Subcutaneous abdominal adipose tissue (tissue), 5 donors: Measurements from ENCODE around the gene SCFD2.

Experiments used
- H3K27ac ChIP-seq: one replicate; pipeline ENCODE4 v1.7.0; 2013; ENCODE audit warnings: low read depth, mild to moderate bottlenecking, inconsistent platforms, low read length, moderate library complexity
- H3K27me3 ChIP-seq, 5 donors: one replicate each; pipeline ENCODE4 v1.7.0; 2013; ENCODE audit warnings: low read length in 5 of 5, inconsistent platforms in 1 of 5; ENCODE audit not compliant: control insufficient read depth in 5 of 5, insufficient read depth in 4 of 5
- H3K36me3 ChIP-seq, 5 donors: one replicate each; pipeline ENCODE4 v1.7.0; 2013; ENCODE audit warnings: low read length in 5 of 5; ENCODE audit not compliant: control insufficient read depth in 5 of 5, insufficient read depth in 5 of 5
- H3K4me1 ChIP-seq, 5 donors: one replicate each; pipeline ENCODE4 v1.7.0; 2013; ENCODE audit warnings: low read length in 5 of 5, mild to moderate bottlenecking in 3 of 5, moderate library complexity in 1 of 5; ENCODE audit not compliant: control insufficient read depth in 5 of 5, insufficient read depth in 5 of 5
- H3K4me3 ChIP-seq, 5 donors: one replicate each; pipeline ENCODE4 v1.7.0; 2013; ENCODE audit warnings: low read length in 5 of 5, low read depth in 1 of 5
- H3K9ac ChIP-seq, 5 donors: one replicate each; pipeline ENCODE4 v1.7.0; 2013; ENCODE audit warnings: low read length in 5 of 5, mild to moderate bottlenecking in 4 of 5, moderate library complexity in 3 of 5
- H3K9me3 ChIP-seq, 5 donors: one replicate each; pipeline ENCODE4 v1.7.0; 2013; ENCODE audit warnings: low read length in 5 of 5; ENCODE audit not compliant: control insufficient read depth in 5 of 5
- donor health status: healthy.
- donor health status: healthy.
- donor health status: healthy.
- donor health status: healthy.
- donor health status: healthy.

The SCFD2 gene

GRCh38 chr4:52991472-52991871 lies 374.4 kb downstream of the SCFD2 start:
- no peaks in the 10 kb centered on the region for H3K9me3 ChIP-seq
- no peaks in the 10 kb centered on the region for H3K27me3 ChIP-seq
- peaks cover 0 to 10% (median 1%) of the 10 kb centered on the region in 5 donors for H3K4me1 ChIP-seq
- no peak overlapping the region for H3K9ac ChIP-seq
- no peak overlapping the region for H3K27ac ChIP-seq
- no peak overlapping the region for H3K4me3 ChIP-seq
- no peaks in the 10 kb centered on the region for H3K36me3 ChIP-seq

GRCh38 chr4:52990706-52991105 lies 375.2 kb downstream of the SCFD2 start:
- Histone ChIP-seq H3K9me3 (no peaks in the 10 kb centered on the region), H3K27ac (no peak overlapping the region), H3K4me3 (no peak overlapping the region), H3K36me3 (no peaks in the 10 kb centered on the region), H3K27me3 (no peaks in the 10 kb centered on the region), H3K4me1 (peaks cover 0 to 2% (median 0%) of the 10 kb centered on the region in 5 donors), H3K9ac (no peak overlapping the region)

GRCh38 chr4:52989865-52990264 lies 376.0 kb downstream of the SCFD2 start:
- no peaks in the 10 kb centered on the region for H3K9me3 ChIP-seq
- H3K9ac ChIP-seq, result no peak overlapping the region
- H3K4me3 ChIP-seq, result no peak overlapping the region
- H3K27ac ChIP-seq, result no peak overlapping the region
- H3K36me3 ChIP-seq, result no peaks in the 10 kb centered on the region
- H3K4me1 ChIP-seq, result no peaks in the 10 kb centered on the region
- no peaks in the 10 kb centered on the region for H3K27me3 ChIP-seq

- Histone ChIP-seq H3K27ac (no peak overlapping the region), H3K4me3 (no peak overlapping the region), H3K9me3 (no peaks in the 10 kb centered on the region), H3K27me3 (no peaks in the 10 kb centered on the region), H3K9ac (no peak overlapping the region), H3K36me3 (no peaks in the 10 kb centered on the region), H3K4me1 (peaks cover 0 to 5% (median 0%) of the 10 kb centered on the region in 5 donors)
These were observed 378.3 kb downstream of the SCFD2 start for GRCh38 chr4:52987392-52988056.

- Histone ChIP-seq H3K27ac (no peak overlapping the region), H3K9me3 (no peaks in the 10 kb centered on the region), H3K27me3 (no peaks in the 10 kb centered on the region), H3K4me1 (peaks cover 0 to 5% (median 0%) of the 10 kb centered on the region in 5 donors), H3K9ac (no peak overlapping the region), H3K36me3 (no peaks in the 10 kb centered on the region), H3K4me3 (no peak overlapping the region)
These were observed 381.4 kb downstream of the SCFD2 start for GRCh38 chr4:52984462-52984881.

- Histone ChIP-seq H3K4me3 (no peak overlapping the region), H3K27ac (no peak overlapping the region), H3K4me1 (peaks cover 0 to 5% (median 0%) of the 10 kb centered on the region in 5 donors), H3K9ac (no peak overlapping the region), H3K27me3 (no peaks in the 10 kb centered on the region), H3K9me3 (no peaks in the 10 kb centered on the region), H3K36me3 (no peaks in the 10 kb centered on the region)
These were observed 382.1 kb downstream of the SCFD2 start for GRCh38 chr4:52983563-52984303.

GRCh38 chr4:52982946-52983340 lies 382.9 kb downstream of the SCFD2 start:
- Histone ChIP-seq H3K27me3 (no peaks in the 10 kb centered on the region), H3K27ac (no peak overlapping the region), H3K36me3 (no peaks in the 10 kb centered on the region), H3K9ac (no peak overlapping the region), H3K9me3 (no peaks in the 10 kb centered on the region), H3K4me3 (no peak overlapping the region), H3K4me1 (peaks cover 0 to 5% (median 0%) of the 10 kb centered on the region in 5 donors)

- H3K27ac ChIP-seq, result no peak overlapping the region
- no peaks in the 10 kb centered on the region for H3K9me3 ChIP-seq
- peaks cover 0 to 5% (median 0%) of the 10 kb centered on the region in 5 donors for H3K4me1 ChIP-seq
- no peak overlapping the region for H3K4me3 ChIP-seq
- H3K9ac ChIP-seq, result no peak overlapping the region
- no peaks in the 10 kb centered on the region for H3K27me3 ChIP-seq
- H3K36me3 ChIP-seq, result no peaks in the 10 kb centered on the region
These were observed 383.5 kb downstream of the SCFD2 start for GRCh38 chr4:52982255-52982945.

GRCh38 chr4:52979821-52980590 lies 385.9 kb downstream of the SCFD2 start:
- H3K9ac ChIP-seq, result no peak overlapping the region
- no peaks in the 10 kb centered on the region for H3K9me3 ChIP-seq
- peaks cover 0 to 8% (median 0%) of the 10 kb centered on the region in 5 donors for H3K4me1 ChIP-seq
- no peak overlapping the region for H3K4me3 ChIP-seq
- no peak overlapping the region for H3K27ac ChIP-seq
- no peaks in the 10 kb centered on the region for H3K36me3 ChIP-seq
- no peaks in the 10 kb centered on the region for H3K27me3 ChIP-seq
